ENCODE measurements around the gene ZNF91.

The ZNF91 gene

DNA sequence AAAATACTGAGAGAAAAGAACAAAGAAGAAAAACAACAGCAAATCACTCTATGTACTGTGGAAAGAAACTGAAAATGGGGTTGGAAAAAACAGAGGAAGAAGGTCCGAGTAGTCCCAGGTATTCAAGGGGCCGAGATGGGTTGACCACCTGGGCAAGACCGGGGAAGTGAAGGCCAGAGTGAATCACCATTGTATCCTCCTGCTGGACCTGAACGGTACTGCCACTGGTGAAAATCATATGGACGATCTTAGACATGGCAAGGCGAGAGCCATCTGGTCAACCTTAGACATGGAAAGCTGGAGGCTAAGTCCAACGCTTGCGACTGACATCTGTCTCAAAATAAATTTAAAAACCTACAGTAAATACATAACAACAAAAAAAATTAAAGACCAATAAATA lies 44.4 kb upstream of the ZNF91 start:
- TF ChIP-seq, protein P1, sequence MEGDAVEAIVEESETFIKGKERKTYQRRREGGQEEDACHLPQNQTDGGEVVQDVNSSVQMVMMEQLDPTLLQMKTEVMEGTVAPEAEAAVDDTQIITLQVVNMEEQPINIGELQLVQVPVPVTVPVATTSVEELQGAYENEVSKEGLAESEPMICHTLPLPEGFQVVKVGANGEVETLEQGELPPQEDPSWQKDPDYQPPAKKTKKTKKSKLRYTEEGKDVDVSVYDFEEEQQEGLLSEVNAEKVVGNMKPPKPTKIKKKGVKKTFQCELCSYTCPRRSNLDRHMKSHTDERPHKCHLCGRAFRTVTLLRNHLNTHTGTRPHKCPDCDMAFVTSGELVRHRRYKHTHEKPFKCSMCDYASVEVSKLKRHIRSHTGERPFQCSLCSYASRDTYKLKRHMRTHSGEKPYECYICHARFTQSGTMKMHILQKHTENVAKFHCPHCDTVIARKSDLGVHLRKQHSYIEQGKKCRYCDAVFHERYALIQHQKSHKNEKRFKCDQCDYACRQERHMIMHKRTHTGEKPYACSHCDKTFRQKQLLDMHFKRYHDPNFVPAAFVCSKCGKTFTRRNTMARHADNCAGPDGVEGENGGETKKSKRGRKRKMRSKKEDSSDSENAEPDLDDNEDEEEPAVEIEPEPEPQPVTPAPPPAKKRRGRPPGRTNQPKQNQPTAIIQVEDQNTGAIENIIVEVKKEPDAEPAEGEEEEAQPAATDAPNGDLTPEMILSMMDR (IDR thresholded peaks at IDR 0.05; ENCODE audit: low read depth, low read length, poor library complexity, severe bottlenecking), result no peak
- no peak for TF ChIP-seq EZH2phosphoT487 (IDR thresholded peaks at IDR 0.05; ENCODE audit: borderline replicate concordance, low read length)

DNA sequence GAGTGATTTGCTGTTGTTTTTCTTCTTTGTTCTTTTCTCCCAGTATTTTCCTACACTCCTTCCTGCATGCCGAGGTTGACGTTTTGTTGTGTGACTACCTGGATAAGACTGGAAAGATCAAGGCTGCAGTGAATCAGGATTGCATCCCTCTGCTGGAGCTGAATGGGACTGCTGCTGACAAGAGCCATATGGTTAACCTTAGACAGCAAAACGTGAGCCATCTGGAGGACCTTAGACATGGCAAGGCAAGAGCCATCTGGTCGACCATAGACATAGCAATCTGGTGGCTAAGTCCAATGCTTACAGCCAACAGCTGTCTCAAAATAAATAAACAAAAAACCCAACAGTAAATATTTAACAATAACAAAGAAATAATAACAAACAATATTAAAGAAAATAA lies 42.6 kb upstream of the ZNF91 start:
- Histone ChIP-seq H4K20me1 (ENCODE audit: control insufficient read depth, insufficient read depth, low read depth, low read length) (no peaks in the 10 kb centered on the region), H3K4me2 (ENCODE audit: low read length) (no peak overlapping the region), H3K27me3 (ENCODE audit: control insufficient read depth, low read length) (no peaks in the 10 kb centered on the region), H3K9me3 (ENCODE audit: control insufficient read depth, insufficient read depth, low read length) (peaks cover 6% of the 10 kb centered on the region; the same call in 1 of the 2 replicates), H3K27ac (ENCODE audit: low read depth, low read length) (no peak overlapping the region), H3K4me3 (ENCODE audit: low read length) (no peak overlapping the region), H3K36me3 (ENCODE audit: control insufficient read depth, low read length) (no peaks in the 10 kb centered on the region), H3F3A (ENCODE audit: control insufficient read depth, insufficient read depth) (no peaks in the 10 kb centered on the region), H3K9me2 (replicated peaks; ENCODE audit: control insufficient read depth, low read length) (no peaks in the 10 kb centered on the region), H3K4me1 (ENCODE audit: control insufficient read depth, low read length) (no peaks in the 10 kb centered on the region), H3K79me2 (ENCODE audit: control insufficient read depth, low read length) (no peaks in the 10 kb centered on the region)
- TF ChIP-seq, protein P1 (IDR thresholded peaks at IDR 0.05; ENCODE audit: low read depth, low read length, poor library complexity, severe bottlenecking), result no peak

More for the DNA sequence above, 44.4 kb upstream of the ZNF91 start:
- H4K20me1 ChIP-seq (ENCODE audit: control insufficient read depth, insufficient read depth, low read depth, low read length), result no peaks in the 10 kb centered on the region
- H3K36me3 ChIP-seq (ENCODE audit: control insufficient read depth, low read length), result no peaks in the 10 kb centered on the region
- no peaks in the 10 kb centered on the region for H3K9me2 ChIP-seq (replicated peaks; ENCODE audit: control insufficient read depth, low read length)
- H3F3A ChIP-seq (ENCODE audit: control insufficient read depth, insufficient read depth), result no peaks in the 10 kb centered on the region
- H3K4me1 ChIP-seq (ENCODE audit: control insufficient read depth, low read length), result no peaks in the 10 kb centered on the region
- H3K79me2 ChIP-seq (ENCODE audit: control insufficient read depth, low read length), result no peaks in the 10 kb centered on the region
- no peak overlapping the region for H3K4me2 ChIP-seq (ENCODE audit: low read length)
- H3K9me3 ChIP-seq (ENCODE audit: control insufficient read depth, insufficient read depth, low read length), result peaks cover 6% of the 10 kb centered on the region; the same call in 1 of the 2 replicates
- no peaks in the 10 kb centered on the region for H3K27me3 ChIP-seq (ENCODE audit: control insufficient read depth, low read length)
- no peak overlapping the region for H3K27ac ChIP-seq (ENCODE audit: low read depth, low read length)
- no peak overlapping the region for H3K4me3 ChIP-seq (ENCODE audit: low read length)

DNA sequence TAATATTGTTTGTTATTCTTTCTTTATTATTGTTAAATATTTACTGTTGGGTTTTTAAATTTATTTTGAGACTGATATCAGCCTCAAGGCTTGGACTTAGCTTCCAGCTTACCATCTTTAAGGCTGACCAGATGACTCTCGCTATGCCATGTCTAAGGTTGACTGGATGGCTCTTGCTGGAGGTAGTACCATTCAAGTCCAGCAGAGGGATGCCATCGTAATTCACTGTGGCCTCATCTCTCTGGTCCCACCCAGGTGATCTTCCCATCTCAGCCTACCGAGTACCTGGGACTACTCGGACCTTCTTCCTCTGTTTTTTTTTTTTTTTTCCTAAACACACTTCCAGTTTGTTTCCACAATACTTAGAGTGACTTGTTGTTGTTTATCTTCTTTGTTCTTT lies 41.7 kb upstream of the ZNF91 start:
- Histone ChIP-seq H3K9me2 (replicated peaks; ENCODE audit: control insufficient read depth, low read length) (no peaks in the 10 kb centered on the region), H3K9me3 (ENCODE audit: control insufficient read depth, insufficient read depth, low read length) (peaks cover 6% of the 10 kb centered on the region; the same call in 1 of the 2 replicates), H3K79me2 (ENCODE audit: control insufficient read depth, low read length) (no peaks in the 10 kb centered on the region), H3K4me2 (ENCODE audit: low read length) (no peak overlapping the region), H3K36me3 (ENCODE audit: control insufficient read depth, low read length) (no peaks in the 10 kb centered on the region), H3F3A (ENCODE audit: control insufficient read depth, insufficient read depth) (no peaks in the 10 kb centered on the region), H3K27me3 (ENCODE audit: control insufficient read depth, low read length) (no peaks in the 10 kb centered on the region), H3K4me3 (ENCODE audit: low read length) (no peak overlapping the region), H3K4me1 (ENCODE audit: control insufficient read depth, low read length) (no peaks in the 10 kb centered on the region), H3K27ac (ENCODE audit: low read depth, low read length) (no peak overlapping the region), H4K20me1 (ENCODE audit: control insufficient read depth, insufficient read depth, low read depth, low read length) (no peaks in the 10 kb centered on the region)
- TF ChIP-seq, protein P1 (IDR thresholded peaks at IDR 0.05; ENCODE audit: low read depth, low read length, poor library complexity, severe bottlenecking), result no peak
- no peak for TF ChIP-seq EZH2phosphoT487 (IDR thresholded peaks at IDR 0.05; ENCODE audit: borderline replicate concordance, low read length)

DNA sequence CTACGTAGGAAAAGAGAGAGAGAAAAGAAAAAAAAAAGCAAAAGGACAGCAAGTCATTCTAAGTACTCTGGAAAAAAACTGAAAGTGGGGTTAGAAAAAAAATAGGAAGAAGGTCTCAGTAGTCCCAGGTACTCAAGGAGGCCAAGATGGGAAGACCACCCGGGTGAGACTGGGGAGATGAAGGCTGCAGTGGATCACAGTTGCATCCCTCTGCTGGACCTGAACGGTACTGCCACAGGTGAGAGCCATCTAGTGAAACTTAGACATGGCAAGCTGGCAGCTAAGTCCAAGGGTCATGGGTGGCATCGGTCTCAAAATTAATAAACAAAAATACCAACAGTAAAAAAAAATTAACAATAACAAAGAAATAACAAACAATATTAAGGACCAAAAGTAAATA lies 41.0 kb upstream of the ZNF91 start:
- no peaks in the 10 kb centered on the region for H4K20me1 ChIP-seq (ENCODE audit: control insufficient read depth, insufficient read depth, low read depth, low read length)
- no peak overlapping the region for H3K27ac ChIP-seq (ENCODE audit: low read depth, low read length)
- no peaks in the 10 kb centered on the region for H3K4me1 ChIP-seq (ENCODE audit: control insufficient read depth, low read length)
- TF ChIP-seq, protein P1 (IDR thresholded peaks at IDR 0.05; ENCODE audit: low read depth, low read length, poor library complexity, severe bottlenecking), result peak; percentile 44
- TF ChIP-seq EZH2phosphoT487 (IDR thresholded peaks at IDR 0.05; ENCODE audit: borderline replicate concordance, low read length), result no peak
- H3K9me3 ChIP-seq (ENCODE audit: control insufficient read depth, insufficient read depth, low read length), result peaks cover 6% of the 10 kb centered on the region; the same call in 1 of the 2 replicates
- no peaks in the 10 kb centered on the region for H3K27me3 ChIP-seq (ENCODE audit: control insufficient read depth, low read length)
- H3K4me2 ChIP-seq (ENCODE audit: low read length), result no peak overlapping the region
- no peak overlapping the region for H3K4me3 ChIP-seq (ENCODE audit: low read length)
- no peaks in the 10 kb centered on the region for H3K9me2 ChIP-seq (replicated peaks; ENCODE audit: control insufficient read depth, low read length)
- H3K79me2 ChIP-seq (ENCODE audit: control insufficient read depth, low read length), result no peaks in the 10 kb centered on the region
- H3F3A ChIP-seq (ENCODE audit: control insufficient read depth, insufficient read depth), result no peaks in the 10 kb centered on the region
- H3K36me3 ChIP-seq (ENCODE audit: control insufficient read depth, low read length), result no peaks in the 10 kb centered on the region
